Endothelial cell of umbilical vein (primary cell): ENCODE data around the gene JUND. TPM values are rescaled to one million over a fixed set of nuclear protein-coding genes. Genes with fewer than 3 reads are reported as not detected.
A peak's percentile ranks its signal among the peaks of the same experiment; 100 is the strongest.

ENCODE experiments used
- BruUV-seq: library from RNA; stranded (reverse); fragments of 400-500 nt; replicated peaks from 2 replicates; lab custom pipeline; 2021; lab: Mats Ljungman, UMichigan
- CTCF ChIA-PET: fragments of 300-600, 350-600 bp; sonication (Branson Sonifier 250); formaldehyde crosslinking; loops from one replicate; lab custom pipeline; 2021; ENCODE audit warnings: antibody characterized with exemption, inconsistent platforms; lab: Charles Lee
- POLR2A ChIA-PET: fragments of 300-600, 350-600 bp; sonication (Branson Sonifier 250); formaldehyde crosslinking; loops from one replicate; lab custom pipeline; 2021; ENCODE audit warnings: antibody characterized with exemption, inconsistent platforms; lab: Charles Lee
- DNase-seq: peaks from one replicate; pipeline ENCODE4 v3.0.0-alpha.2; 2011; ENCODE audit warnings: low read depth, low spot score
- FAIRE-seq: peaks from 2 replicates; lab custom pipeline; 2011; peaks lifted over from hg19 to GRCh38; lab: Jason Lieb, UNC
- H2AFZ ChIP-seq: 2 replicates; pipeline ENCODE4 v1.6.0; 2012; ENCODE audit warnings: low read depth, low read length, control low read depth, inconsistent platforms
- H3K27ac ChIP-seq: 2 replicates; pipeline ENCODE4 v1.5.1; 2011; ENCODE audit warnings: low read depth, mild to moderate bottlenecking, control low read depth, low read length, moderate library complexity; ENCODE audit not compliant: insufficient read depth
- H3K27me3 ChIP-seq, 2 experiments: 2 replicates each; pipeline versions ENCODE4 v1.6.0 to v1.6.1; 2011; ENCODE audit warnings: low read length in 2 of 2, mixed read lengths in 1 of 2; ENCODE audit not compliant: control insufficient read depth in 2 of 2, insufficient read depth in 2 of 2
- H3K36me3 ChIP-seq, 2 experiments: 2 replicates in 1 of 2; 3 replicates in 1 of 2; pipeline ENCODE4 v1.5.1; 2011; ENCODE audit warnings: low read length in 2 of 2, mild to moderate bottlenecking in 1 of 2, moderate library complexity in 1 of 2; ENCODE audit not compliant: control insufficient read depth in 2 of 2, insufficient read depth in 2 of 2; ENCODE audit errors: extremely low read depth in 1 of 2
- H3K4me1 ChIP-seq: 3 replicates; pipeline ENCODE4 v1.5.1; 2011; ENCODE audit warnings: mild to moderate bottlenecking, low read length; ENCODE audit not compliant: control insufficient read depth, insufficient read depth; ENCODE audit errors: extremely low read depth
- H3K4me2 ChIP-seq: 2 replicates; pipeline ENCODE4 v1.6.1; 2011; ENCODE audit warnings: low read length, control low read depth, mixed read lengths; ENCODE audit not compliant: insufficient read depth
- H3K4me3 ChIP-seq, 3 experiments: fragments of 200-600 bp in 1 of 3; sonication (generic), shearing (Covaris generic) in 1 of 3; replicated peaks in 1 of 3; 2 replicates each; pipeline ENCODE4 v1.5.1; 2011 to 2016; ENCODE audit warnings: control low read depth in 3 of 3, low read length in 3 of 3, mild to moderate bottlenecking in 2 of 3, inconsistent platforms in 1 of 3, low read depth in 1 of 3, moderate library complexity in 1 of 3; ENCODE audit not compliant: insufficient read depth in 1 of 3
- H3K79me2 ChIP-seq: 2 replicates; pipeline ENCODE4 v1.6.0; 2012; ENCODE audit warnings: low read length, inconsistent platforms; ENCODE audit not compliant: control insufficient read depth, insufficient read depth
- H3K9ac ChIP-seq: replicated peaks from 2 replicates; pipeline ENCODE3; 2011; ENCODE audit warnings: low read length, control low read depth; ENCODE audit not compliant: insufficient read depth; ENCODE audit errors: extremely low read depth
- H3K9me1 ChIP-seq: replicated peaks from 3 replicates; pipeline ENCODE4 v1.6.0; 2011; ENCODE audit warnings: mild to moderate bottlenecking, low read length; ENCODE audit not compliant: control insufficient read depth, insufficient read depth; ENCODE audit errors: extremely low read depth
- H3K9me3 ChIP-seq: replicated peaks from 2 replicates; pipeline ENCODE4 v1.5.1; 2012; ENCODE audit warnings: low read length, inconsistent platforms; ENCODE audit not compliant: control insufficient read depth, insufficient read depth
- H4K20me1 ChIP-seq: replicated peaks from 2 replicates; pipeline ENCODE3; 2011; ENCODE audit warnings: mild to moderate bottlenecking, low read length; ENCODE audit not compliant: control insufficient read depth, insufficient read depth; ENCODE audit errors: extremely low read depth
- CTCF ChIP-seq, 2 donors: IDR thresholded peaks; 1 replicate in 1 of 2; 2 replicates in 1 of 2; pipeline ENCODE4 v1.5.1; 2011; ENCODE audit warnings: low read length in 2 of 2, mild to moderate bottlenecking in 2 of 2, moderate library complexity in 2 of 2, control low read depth in 1 of 2, inconsistent platforms in 1 of 2, low read depth in 1 of 2; ENCODE audit not compliant: insufficient read depth in 1 of 2; ENCODE audit errors: extremely low read depth in 1 of 2
- EZH2 ChIP-seq: IDR thresholded peaks from 2 replicates; pipeline ENCODE4 v1.6.1; 2012; ENCODE audit warnings: borderline replicate concordance, low read depth, mild to moderate bottlenecking, moderate library complexity, low read length, inconsistent platforms; ENCODE audit not compliant: severe bottlenecking
- FOS ChIP-seq: IDR thresholded peaks from 2 replicates; pipeline ENCODE4 v1.6.1; 2011; ENCODE audit warnings: mild to moderate bottlenecking, low read length, moderate library complexity, borderline replicate concordance; ENCODE audit not compliant: insufficient read depth
- GATA2 ChIP-seq: IDR thresholded peaks from 2 replicates; pipeline ENCODE4 v1.7.0; 2011; ENCODE audit warnings: low read depth, mild to moderate bottlenecking, moderate library complexity, mixed read lengths, low read length; ENCODE audit not compliant: insufficient read length, insufficient read depth
- JUN ChIP-seq: IDR thresholded peaks from 2 replicates; pipeline ENCODE4 v1.6.1; 2011; ENCODE audit warnings: borderline replicate concordance, low read depth; ENCODE audit not compliant: insufficient read length, insufficient read depth
- MYC ChIP-seq: IDR thresholded peaks from one replicate; pipeline ENCODE4 v1.6.1; 2011; ENCODE audit warnings: mild to moderate bottlenecking, low read depth, low read length
- POLR2A ChIP-seq: IDR thresholded peaks from 2 replicates; pipeline ENCODE4 v1.6.1; 2012; ENCODE audit warnings: low read depth, mild to moderate bottlenecking, control low read depth, low read length
- POLR2AphosphoS5 ChIP-seq: IDR thresholded peaks from 2 replicates; pipeline ENCODE4 v1.6.1; 2012; ENCODE audit warnings: low read depth, mild to moderate bottlenecking, control low read depth, low read length, moderate library complexity; ENCODE audit not compliant: insufficient read depth
- dilution Hi-C: fragments of 300-500 bp; cut with MboI; formaldehyde crosslinking; loops from one replicate; pipeline ENCODE4 v1.15.0; 2019; ENCODE audit warnings: low sequenced_read_pairs; ENCODE audit not compliant: extremely low pct_ligation_motif_present
- intact Hi-C: fragments of 100-400 bp; cut with micrococcal nuclease; formaldehyde crosslinking; loops from one replicate; pipeline ENCODE4 v1.10.0; 2022
- polyA plus RNA-seq, 4 experiments: library from polyadenylated mRNA; depleted of rRNA in 3 of 4; stranded (reverse) in 3 of 4; unstranded in 1 of 4; fragments of >200 nt; gene quantifications; 2 replicates each; pipeline versions ENCODE4 v1.2.1 to v1.2.3, GENCODE V29; 2011 to 2012; ENCODE audit warnings: missing spikeins in 1 of 4
- total RNA-seq: library from RNA; stranded (reverse); gene quantifications from 2 replicates; pipeline ENCODE4 v1.2.3, GENCODE V29; 2021
- TF ChIP-seq, protein P1 (sequence below): IDR thresholded peaks from 2 replicates; pipeline ENCODE4 v1.6.1; 2011; ENCODE audit not compliant: insufficient read depth, insufficient read length

The JUND gene
- total and polyA plus RNA-seq, 2 donors (not counting 3 experiments of a cell fraction or from before 2014, with no cell fraction given), result 91.4 to 130 TPM

- no peak for FAIRE-seq
- peak overlapping the region; percentile 72 to 92 (median 80) for H3K4me3 ChIP-seq
- intact Hi-C loops (loop anchor here (2.0 kb wide), 1 partner anchor 130 kb away; no protein-coding TSS in a partner anchor), dilution Hi-C loops (no loop called here)
- POLR2A ChIA-PET, result interaction anchor here (0.6 to 5.0 kb wide), 20 partner anchors 12 to 136 kb away, joined by 3 to 113 read pairs (median 8); partner anchors contain the start of genes GDF15, LSM4 and SSBP4
- peaks cover 20% of the 10 kb centered on the region for H3K4me1 ChIP-seq
- TF ChIP-seq GATA2 (no peak), CTCF (IDR thresholded peaks at IDR 0.05; ENCODE audit: extremely low read depth in 1 of 2, insufficient read depth in 1 of 2, low read depth in 1 of 2, low read length in 2 of 2) (no peak), JUN (no peak), MYC (no peak), POLR2AphosphoS5 (peak; percentile 65), POLR2A (peak; percentile 68), FOS (no peak), EZH2 (no peak)
- TF ChIP-seq, protein P1, sequence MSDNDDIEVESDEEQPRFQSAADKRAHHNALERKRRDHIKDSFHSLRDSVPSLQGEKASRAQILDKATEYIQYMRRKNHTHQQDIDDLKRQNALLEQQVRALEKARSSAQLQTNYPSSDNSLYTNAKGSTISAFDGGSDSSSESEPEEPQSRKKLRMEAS, result no peak
- no peaks in the 10 kb centered on the region for H3K27me3 ChIP-seq
- H4K20me1 ChIP-seq, result peaks cover 5% of the 10 kb centered on the region
- H3K4me2 ChIP-seq, result peak overlapping the region; percentile 71
- no peaks in the 10 kb centered on the region for H3K9me1 ChIP-seq
- peaks cover 0 to 2% of the 10 kb centered on the region in 2 experiments for H3K36me3 ChIP-seq
- H3K27ac ChIP-seq, result peak overlapping the region; percentile 89
- H2AFZ ChIP-seq, result no peak overlapping the region
- peak; percentile 76 for DNase-seq
- CTCF ChIA-PET, result interaction anchor here (0.7 to 6.2 kb wide), 20 partner anchors 12 to 134 kb away, joined by 3 to 401 read pairs (median 10); partner anchors contain the start of genes GDF15, LSM4, PGPEP1 and SSBP4
- peaks cover 31% of the 10 kb centered on the region for H3K79me2 ChIP-seq
- no TSS peak for BruUV-seq
- no peaks in the 10 kb centered on the region for H3K9me3 ChIP-seq
- H3K9ac ChIP-seq, result peak overlapping the region; percentile 95
These were observed 958 bp downstream of the JUND start for GRCh38 chr19:18280247-18281081.
